ENCODE measurements around the gene ENKD1.

- peak in 1 of 4 experiments; percentile 18 for TF ChIP-seq CTCF (IDR thresholded peaks at IDR 0.05)
- no peak for TF ChIP-seq POLR2A (IDR thresholded peaks at IDR 0.05)
- peak; percentile 40 for TF ChIP-seq POLR2AphosphoS5 (IDR thresholded peaks at IDR 0.05)
Observed at GRCh38 chr16:67641779-67642708, 24.5 kb downstream of the ENKD1 start.

Measured in prostate gland (tissue), 2 donors.